ENCODE data around the gene DHRSX. TPM values are rescaled to one million over a fixed set of nuclear protein-coding genes. Genes with fewer than 3 reads are reported as not detected.

Gene DHRSX, protein sequence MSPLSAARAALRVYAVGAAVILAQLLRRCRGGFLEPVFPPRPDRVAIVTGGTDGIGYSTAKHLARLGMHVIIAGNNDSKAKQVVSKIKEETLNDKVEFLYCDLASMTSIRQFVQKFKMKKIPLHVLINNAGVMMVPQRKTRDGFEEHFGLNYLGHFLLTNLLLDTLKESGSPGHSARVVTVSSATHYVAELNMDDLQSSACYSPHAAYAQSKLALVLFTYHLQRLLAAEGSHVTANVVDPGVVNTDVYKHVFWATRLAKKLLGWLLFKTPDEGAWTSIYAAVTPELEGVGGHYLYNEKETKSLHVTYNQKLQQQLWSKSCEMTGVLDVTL
- 23.8 TPM for total RNA-seq (2013)
- polyA plus RNA-seq (10 to 100 TPM; 12.9 to 33.2 (median 28.3) TPM), polyA minus RNA-seq (18.1 and 26.2 TPM in 2 replicates), total RNA-seq (6.3 to 15.6 (median 12.5) reads per million in 11 experiments)

DNA sequence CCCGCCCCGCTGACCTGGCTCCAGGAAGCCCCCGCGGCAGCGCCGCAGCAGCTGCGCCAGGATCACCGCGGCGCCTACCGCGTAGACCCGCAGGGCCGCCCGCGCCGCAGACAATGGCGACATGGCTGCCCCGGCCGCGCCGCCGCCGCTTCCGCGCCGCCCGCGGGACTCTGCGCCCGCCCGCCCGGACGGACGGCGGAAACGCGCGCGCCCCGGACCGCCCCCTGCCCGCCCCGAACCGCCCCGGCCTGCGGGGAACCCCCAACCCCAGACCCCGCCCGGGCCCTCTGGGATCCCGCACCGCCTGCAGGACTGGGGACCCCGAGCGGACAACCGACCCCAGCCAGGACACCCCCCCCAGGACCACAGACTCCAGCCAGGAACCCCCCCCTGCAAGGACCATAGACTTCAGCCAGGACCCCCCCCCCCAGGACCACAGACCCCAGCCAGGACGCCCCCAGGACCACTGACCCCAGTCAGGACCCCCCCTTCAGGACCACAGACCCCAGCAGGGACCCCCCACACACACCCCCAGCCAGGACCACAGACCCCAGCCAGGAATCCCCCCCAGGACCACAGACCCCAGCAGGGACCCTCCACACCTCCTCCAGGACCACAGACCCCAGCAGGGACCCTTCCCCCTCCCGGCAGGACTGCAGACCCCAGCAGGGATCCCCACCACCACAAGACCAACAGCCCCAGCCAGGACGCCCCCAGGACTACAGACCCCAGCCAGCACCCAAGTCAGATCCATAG lies at the start of gene DHRSX, which contains the start of gene ZBED1:
Gene DHRSX, minus strand, starts transcription at position 174 of the 756 bp plus-strand sequence. Its CDS starts 51 bp downstream, at position 123.
Gene ZBED1, minus strand, starts transcription at position 174 of the 756 bp plus-strand sequence. CDS start 10,257 bp downstream, outside the sequence.
- Mint-ChIP-seq H3K4me3 (peak within 1 kb of the TSS; percentile 77 to 85), H3K36me3 (peaks cover 3 to 11% of the 10 kb centered on the region in 2 donors), H3K9me3 (peaks cover 0 to 5% (median 0%) of the 10 kb centered on the region in 7 donors), H3K4me1 (peaks cover 31% of the 10 kb centered on the region), H3K27ac (peak within 1 kb of the TSS; percentile 60 to 93 (median 76)), H3K27me3 (ENCODE audit: low read depth in 3 of 3) (peaks cover 0 to 7% (median 1%) of the 10 kb centered on the region in 3 donors)
- H3K4me1 ChIP-seq (ENCODE audit: control insufficient read depth in 1 of 2, insufficient read depth in 2 of 2, low read length in 2 of 2): peaks cover 31 to 35% of the 10 kb centered on the region in 2 donors
- TF ChIP-seq, protein P1, sequence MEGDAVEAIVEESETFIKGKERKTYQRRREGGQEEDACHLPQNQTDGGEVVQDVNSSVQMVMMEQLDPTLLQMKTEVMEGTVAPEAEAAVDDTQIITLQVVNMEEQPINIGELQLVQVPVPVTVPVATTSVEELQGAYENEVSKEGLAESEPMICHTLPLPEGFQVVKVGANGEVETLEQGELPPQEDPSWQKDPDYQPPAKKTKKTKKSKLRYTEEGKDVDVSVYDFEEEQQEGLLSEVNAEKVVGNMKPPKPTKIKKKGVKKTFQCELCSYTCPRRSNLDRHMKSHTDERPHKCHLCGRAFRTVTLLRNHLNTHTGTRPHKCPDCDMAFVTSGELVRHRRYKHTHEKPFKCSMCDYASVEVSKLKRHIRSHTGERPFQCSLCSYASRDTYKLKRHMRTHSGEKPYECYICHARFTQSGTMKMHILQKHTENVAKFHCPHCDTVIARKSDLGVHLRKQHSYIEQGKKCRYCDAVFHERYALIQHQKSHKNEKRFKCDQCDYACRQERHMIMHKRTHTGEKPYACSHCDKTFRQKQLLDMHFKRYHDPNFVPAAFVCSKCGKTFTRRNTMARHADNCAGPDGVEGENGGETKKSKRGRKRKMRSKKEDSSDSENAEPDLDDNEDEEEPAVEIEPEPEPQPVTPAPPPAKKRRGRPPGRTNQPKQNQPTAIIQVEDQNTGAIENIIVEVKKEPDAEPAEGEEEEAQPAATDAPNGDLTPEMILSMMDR (IDR thresholded peaks at IDR 0.05): no peak
- intact Hi-C loops (cut with micrococcal nuclease): no loop called here
- H4K20me1 ChIP-seq (ENCODE audit: insufficient read depth, low read length): peaks cover 5% of the 10 kb centered on the region
- no peaks in the 10 kb centered on the region for H3K27me3 ChIP-seq (ENCODE audit: control insufficient read depth in 2 of 2, insufficient read depth in 2 of 2, low read length in 2 of 2)
- peak; percentile 20 to 51 (median 44) for DNase-seq
- H3K79me2 ChIP-seq (ENCODE audit: insufficient read depth, low read length): peaks cover 43% of the 10 kb centered on the region
- H2AFZ ChIP-seq (ENCODE audit: insufficient read depth, low read depth, low read length, poor library complexity, severe bottlenecking): peak within 1 kb of the TSS; percentile 68
- WGBS (ENCODE audit: insufficient coverage): 4% methylated on average over 54 of the region's 57 CpGs
- peak within 1 kb of the TSS; percentile 64 to 93 for H3K27ac ChIP-seq (ENCODE audit: low read depth in 1 of 2, low read length in 2 of 2)
- H3K4me3 ChIP-seq (replicated peaks in 1 of 3; ENCODE audit: low read depth in 2 of 3, low read length in 3 of 3): peak within 1 kb of the TSS; percentile 44 to 89 (median 88)
- peak within 1 kb of the TSS; percentile 84 for H3K4me2 ChIP-seq (replicated peaks; ENCODE audit: extremely low read depth, low read length, poor library complexity, severe bottlenecking)
- no peaks in the 10 kb centered on the region for H3K9me3 ChIP-seq (replicated peaks in 1 of 2; ENCODE audit: control insufficient read depth in 1 of 2, insufficient read depth in 1 of 2, low read length in 2 of 2)
- no peaks in the 10 kb centered on the region for H3K36me3 ChIP-seq (replicated peaks in 1 of 2; ENCODE audit: control insufficient read depth in 1 of 2, insufficient read depth in 2 of 2, low read length in 2 of 2)
- peak within 1 kb of the TSS; percentile 98 for H3K9ac ChIP-seq (ENCODE audit: insufficient read depth, low read length, poor library complexity, severe bottlenecking)

- TF ChIP-seq, protein P1 (IDR thresholded peaks at IDR 0.05): no peak
- H3K27ac Mint-ChIP-seq: no peak overlapping the region
- DNase-seq: no peak
Observed at GRCh38 chrX:2549876-2550275, 49.1 kb upstream of the DHRSX start.

More at GRCh38 chrX:2549876-2550275, 49.1 kb upstream of the DHRSX start:
- H3K9me3 Mint-ChIP-seq: peaks cover 4 to 23% (median 6%) of the 10 kb centered on the region in 7 donors
- intact Hi-C loops (cut with micrococcal nuclease): no loop called here
- Histone ChIP-seq H4K20me1 (ENCODE audit: insufficient read depth, low read length) (no peaks in the 10 kb centered on the region), H3K4me1 (ENCODE audit: control insufficient read depth in 1 of 2, insufficient read depth in 2 of 2, low read length in 2 of 2) (no peaks in the 10 kb centered on the region), H3K9ac (ENCODE audit: insufficient read depth, low read length, poor library complexity, severe bottlenecking) (no peak overlapping the region), H3K36me3 (replicated peaks in 1 of 2; ENCODE audit: control insufficient read depth in 1 of 2, insufficient read depth in 2 of 2, low read length in 2 of 2) (no peaks in the 10 kb centered on the region), H3K4me2 (replicated peaks; ENCODE audit: extremely low read depth, low read length, poor library complexity, severe bottlenecking) (no peak overlapping the region), H2AFZ (ENCODE audit: insufficient read depth, low read depth, low read length, poor library complexity, severe bottlenecking) (no peak overlapping the region), H3K79me2 (ENCODE audit: insufficient read depth, low read length) (no peaks in the 10 kb centered on the region), H3K27me3 (ENCODE audit: control insufficient read depth in 2 of 2, insufficient read depth in 2 of 2, low read length in 2 of 2) (no peaks in the 10 kb centered on the region), H3K9me3 (replicated peaks in 1 of 2; ENCODE audit: control insufficient read depth in 1 of 2, insufficient read depth in 1 of 2, low read length in 2 of 2) (peaks cover 0 to 3% of the 10 kb centered on the region in 2 donors), H3K27ac (ENCODE audit: low read depth in 1 of 2, low read length in 2 of 2) (no peak overlapping the region), H3K4me3 (replicated peaks in 1 of 3; ENCODE audit: low read depth in 2 of 3, low read length in 3 of 3) (no peak overlapping the region)
- 81% methylated on average over 6 of the region's 7 CpGs for WGBS (ENCODE audit: insufficient coverage)
- H3K36me3 Mint-ChIP-seq: no peaks in the 10 kb centered on the region
- H3K4me1 Mint-ChIP-seq: no peaks in the 10 kb centered on the region
- H3K4me3 Mint-ChIP-seq: no peak overlapping the region
- peaks cover 2 to 9% (median 2%) of the 10 kb centered on the region in 3 donors for H3K27me3 Mint-ChIP-seq (ENCODE audit: low read depth in 3 of 3)

All from CD14-positive monocyte (primary cell).